HG02970 (cell line): ENCODE data around the gene TIMP1.

Source experiments
- ATAC-seq: cut with Tn5 transposase; IDR thresholded peaks from one replicate; pipeline ENCODE4 v1.9.1; 2021; ENCODE audit warnings: mild to moderate bottlenecking, moderate library complexity, moderate number of reproducible peaks; ENCODE audit not compliant: unreplicated experiment, low FRiP score

Gene TIMP1

DNA sequence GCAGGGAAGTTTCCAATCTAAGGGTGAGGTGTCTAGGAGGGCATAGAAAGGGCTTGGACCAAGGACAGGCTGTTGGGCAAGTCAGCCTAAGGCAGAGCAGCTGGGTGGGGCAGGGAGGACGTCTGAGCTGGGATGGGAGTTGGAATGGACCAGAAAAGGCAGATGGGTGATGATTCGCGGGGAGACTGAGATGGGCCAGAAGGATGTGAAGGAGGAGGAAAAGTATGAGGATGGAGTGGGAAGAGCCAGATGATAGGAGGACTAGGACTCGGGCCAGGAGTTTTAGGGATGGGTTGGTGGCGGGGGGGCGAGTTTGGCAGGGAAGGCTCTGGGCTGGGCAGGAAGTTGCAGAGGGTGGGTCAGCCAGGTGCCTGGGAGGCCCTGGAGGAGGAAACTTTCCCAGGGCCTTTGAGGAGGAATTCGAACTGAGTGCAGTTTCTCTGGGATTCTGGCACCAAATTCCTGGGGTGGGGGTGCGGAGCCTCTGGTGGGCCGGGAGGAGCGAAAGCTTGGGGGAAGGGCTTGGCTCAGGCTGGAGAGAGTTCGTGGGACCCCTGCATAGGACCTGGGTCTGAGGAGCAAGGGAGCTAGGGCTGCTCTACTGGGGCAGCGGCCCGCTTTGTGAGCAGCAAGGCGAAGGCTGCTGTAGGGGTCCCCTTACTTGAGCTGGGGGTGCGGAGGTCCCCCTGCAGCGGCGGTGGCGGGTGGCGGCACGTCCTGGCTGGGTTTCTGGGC lies 8.7 kb upstream of the TIMP1 start:
- ATAC-seq, result no peak

DNA sequence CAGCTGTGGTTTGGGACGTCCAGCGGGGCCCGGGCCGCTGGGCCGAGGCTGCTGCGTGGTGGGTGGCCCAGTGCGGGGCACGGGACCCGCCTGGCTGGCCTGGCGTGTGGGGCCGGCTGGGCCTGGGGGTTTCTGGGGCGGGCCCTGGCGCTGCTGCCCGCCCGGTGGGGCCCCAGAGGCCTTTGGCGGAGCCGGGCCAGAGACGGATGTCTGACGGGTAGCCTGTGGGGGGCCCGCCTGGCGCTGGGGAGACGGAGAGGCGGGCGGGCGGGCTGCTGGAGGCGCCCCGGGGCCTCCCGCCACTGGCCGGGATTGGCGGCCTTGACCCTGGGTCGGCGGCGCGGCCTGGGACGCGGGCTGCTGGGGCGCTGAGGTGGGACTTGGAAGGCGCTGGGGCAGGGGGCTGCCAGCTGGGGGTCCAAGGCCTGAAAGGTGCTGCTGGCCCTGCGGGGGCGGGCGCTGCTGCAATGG lies 8.1 kb upstream of the TIMP1 start:
- ATAC-seq, result no peak

DNA sequence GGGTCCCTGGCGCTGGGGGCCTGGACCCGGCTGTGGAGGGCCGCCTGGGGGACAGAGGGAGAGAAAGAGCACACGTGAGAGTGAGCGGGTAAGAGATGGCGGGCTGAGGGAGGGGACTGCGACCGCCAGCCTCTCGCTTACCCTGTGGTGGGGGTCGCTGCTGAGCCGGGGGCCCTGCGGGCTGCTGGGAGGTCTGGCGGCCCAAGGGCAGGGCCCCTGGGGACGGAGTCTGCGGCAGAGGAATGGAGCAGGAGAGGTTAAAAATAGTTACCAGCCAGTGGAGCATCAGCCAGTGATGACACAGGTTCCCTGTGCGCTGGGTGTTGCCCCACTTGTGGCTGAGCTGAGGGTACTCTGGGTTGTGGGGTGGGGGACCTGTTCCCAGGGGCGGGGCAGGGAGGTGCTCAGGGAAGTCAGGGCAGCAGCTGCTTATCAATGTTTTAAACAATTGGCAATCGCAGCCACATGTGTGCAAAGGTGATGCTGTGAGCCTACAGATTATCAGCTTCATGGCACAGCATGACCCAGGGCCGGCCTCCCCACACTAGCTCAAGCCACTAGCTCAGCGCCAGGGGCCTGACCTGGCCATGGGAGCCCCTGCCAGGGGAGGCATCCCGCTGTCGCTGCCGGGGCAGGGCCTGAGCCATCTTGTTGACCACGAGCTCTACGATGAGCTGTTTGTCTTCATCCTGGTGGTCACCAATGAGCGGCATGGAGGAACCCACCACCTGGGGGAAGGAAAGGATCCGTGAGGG lies 7.5 kb upstream of the TIMP1 start:
- no peak for ATAC-seq

DNA sequence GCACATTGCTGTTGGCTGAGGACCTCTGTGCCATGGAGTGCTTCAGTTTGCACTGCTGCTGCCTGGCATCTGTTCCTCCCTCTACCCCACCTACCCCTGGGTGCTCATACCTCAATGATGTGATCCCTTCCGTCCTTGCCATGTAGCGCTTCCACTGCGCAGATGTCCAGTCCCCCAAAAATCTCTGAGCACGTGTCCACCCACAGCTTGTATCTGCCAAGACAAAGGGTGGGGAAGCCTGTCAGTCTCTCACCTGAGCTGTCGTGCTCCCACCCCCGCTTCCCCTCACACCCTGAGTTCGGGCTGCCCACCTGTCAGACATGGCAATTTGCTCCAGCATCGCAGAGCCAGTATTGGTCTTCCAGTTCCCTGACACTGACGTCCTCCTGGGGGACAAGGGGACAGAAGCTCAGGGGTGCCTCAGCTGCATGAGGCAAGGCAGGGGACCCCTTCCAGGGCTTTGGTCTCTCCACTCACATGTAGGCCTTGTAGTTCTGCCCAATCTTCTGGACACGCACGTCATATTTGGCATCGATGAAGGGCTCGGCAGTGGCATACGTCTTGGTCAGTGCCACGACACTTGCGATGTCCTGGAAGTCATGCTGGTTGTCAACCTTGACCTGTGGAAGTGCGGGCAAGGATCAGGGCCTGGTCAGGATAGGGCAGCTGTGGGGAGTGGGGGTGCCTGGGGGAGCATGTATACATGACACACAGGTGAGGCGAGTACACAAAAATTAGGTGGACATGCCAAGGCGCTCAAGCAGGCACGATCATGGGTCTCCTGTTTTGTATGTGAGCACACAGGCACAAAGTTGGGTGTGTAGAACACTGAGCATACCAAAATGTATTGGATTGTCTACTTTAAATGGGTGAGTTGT lies 6.0 kb upstream of the TIMP1 start:
- no peak for ATAC-seq

DNA sequence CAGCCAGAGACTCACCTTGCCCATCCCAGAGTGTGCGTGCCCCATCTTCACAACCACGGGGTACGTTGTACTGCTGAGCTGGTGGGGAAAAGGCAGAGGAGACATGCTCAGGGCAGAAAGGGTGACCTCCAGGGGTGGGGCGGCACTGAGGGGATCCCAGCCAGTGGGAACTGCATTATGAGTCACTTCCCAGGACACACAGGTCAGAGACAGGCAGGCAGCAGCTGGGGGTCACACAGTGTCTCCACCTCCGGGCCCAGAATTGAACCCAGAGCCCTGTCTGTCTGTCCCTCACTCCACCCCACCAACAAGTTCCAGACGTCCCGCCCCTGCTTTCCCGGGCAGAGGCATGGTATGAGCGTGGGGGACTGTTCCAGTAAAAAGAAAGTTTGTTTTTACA lies 4.8 kb upstream of the TIMP1 start:
- ATAC-seq, result no peak

- ATAC-seq, result no peak
Observed at GRCh38 chrX:47577901-47578300, 4.3 kb upstream of the TIMP1 start.

GRCh38 chrX:47578692-47579091 lies 3.5 kb upstream of the TIMP1 start:
- no peak for ATAC-seq

DNA sequence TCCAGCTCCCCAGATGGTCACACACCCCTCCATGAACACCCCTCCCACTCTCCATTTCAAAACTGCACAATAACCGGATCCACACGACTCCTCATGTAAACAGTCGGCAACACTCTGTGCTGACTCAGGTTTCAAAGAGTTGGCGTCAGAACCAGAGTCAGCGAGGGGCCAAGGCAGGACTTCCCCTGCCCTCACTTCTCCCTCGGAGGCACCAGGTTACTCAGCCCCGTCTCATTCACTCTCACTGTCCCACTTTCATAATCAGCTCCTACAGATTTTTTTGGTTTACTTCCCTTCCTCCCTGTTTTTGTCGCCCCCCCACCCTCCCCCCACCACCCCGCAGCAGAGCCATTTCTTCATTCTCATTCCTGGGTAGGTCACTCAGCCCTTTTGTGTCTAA lies 2.7 kb upstream of the TIMP1 start:
- ATAC-seq, result no peak

GRCh38 chrX:47583240-47583861 lies 1.1 kb downstream of the TIMP1 start:
- ATAC-seq, result no peak

- ATAC-seq, result no peak
Observed at GRCh38 chrX:47584714-47585113, 2.5 kb downstream of the TIMP1 start.

DNA sequence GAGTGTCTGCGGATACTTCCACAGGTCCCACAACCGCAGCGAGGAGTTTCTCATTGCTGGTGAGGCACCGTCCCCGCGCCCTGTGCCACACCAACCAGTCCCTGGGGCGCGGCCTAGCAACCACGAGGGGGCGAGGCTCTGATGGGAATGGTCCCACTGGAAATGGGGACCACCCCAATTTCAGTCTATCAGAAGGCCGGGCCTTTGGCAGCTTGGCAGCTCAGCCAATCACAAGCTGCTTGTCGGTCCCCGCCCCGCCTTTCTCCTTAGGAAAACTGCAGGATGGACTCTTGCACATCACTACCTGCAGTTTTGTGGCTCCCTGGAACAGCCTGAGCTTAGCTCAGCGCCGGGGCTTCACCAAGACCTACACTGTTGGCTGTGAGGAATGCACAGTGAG lies 3.0 kb downstream of the TIMP1 start:
- ATAC-seq, result no peak

- ATAC-seq, result no peak
Observed at GRCh38 chrX:47586043-47586787, 4.0 kb downstream of the TIMP1 start.

DNA sequence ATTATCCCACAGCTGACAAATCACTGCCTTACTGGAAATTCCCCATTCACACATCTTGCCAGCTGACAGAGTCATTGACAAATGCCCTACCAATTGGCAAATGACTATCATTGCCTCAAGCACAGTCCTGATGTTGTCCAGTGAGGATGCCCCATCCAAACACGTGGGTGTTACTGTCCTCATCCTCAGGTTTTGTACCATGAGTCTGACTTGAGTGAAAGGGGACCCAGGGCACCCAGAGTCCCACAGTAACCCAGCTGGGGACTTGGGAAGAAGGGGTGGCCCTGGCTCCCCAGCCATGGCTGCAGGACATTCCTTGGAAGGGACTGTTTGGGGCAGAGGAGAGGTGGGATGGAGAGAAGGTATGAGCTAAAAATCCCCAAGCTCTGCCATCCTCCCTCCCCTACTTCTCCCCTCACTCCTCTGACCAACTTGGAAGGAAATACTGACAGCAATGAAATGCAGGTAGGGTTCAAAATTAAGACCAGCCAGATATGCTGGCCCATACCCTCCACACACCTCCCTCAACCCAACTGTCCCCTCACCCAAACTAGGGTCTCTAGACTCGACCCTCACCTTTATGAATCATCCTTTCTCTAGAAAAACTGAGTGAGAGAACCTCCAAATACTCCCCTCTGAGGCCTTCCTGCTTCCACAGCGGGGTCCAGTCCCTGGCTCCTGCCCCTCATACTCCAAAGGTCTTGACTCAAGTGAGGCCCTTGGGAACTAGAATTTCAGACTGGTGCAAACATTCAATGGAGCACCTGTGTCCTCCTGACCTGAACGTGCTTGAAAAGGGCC lies 5.1 kb downstream of the TIMP1 start:
- no peak for ATAC-seq

GRCh38 chrX:47587906-47588735 lies 5.9 kb downstream of the TIMP1 start:
- no peak for ATAC-seq

DNA sequence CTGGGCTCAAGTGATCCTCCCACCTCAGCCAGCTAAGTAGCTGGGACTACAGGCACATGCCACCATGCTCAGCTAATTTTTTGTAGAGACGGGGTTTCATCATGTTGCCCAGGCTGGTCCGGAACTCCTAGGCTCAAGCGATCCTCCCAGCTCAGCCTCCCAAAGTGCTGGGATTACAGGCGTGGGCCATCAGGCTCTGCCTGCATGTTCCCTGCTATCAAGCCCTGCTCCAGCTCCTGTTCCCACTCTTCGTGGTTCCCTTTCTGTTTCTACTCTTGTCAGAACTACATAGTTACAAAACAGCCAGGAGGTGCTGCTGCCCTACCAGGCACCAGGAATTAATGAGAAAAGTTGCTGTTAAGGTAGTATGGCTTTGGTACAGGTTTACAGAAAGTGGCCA lies 8.7 kb downstream of the TIMP1 start:
- ATAC-seq, result no peak

- no peak for ATAC-seq
Observed at GRCh38 chrX:47593522-47593921, 11.3 kb downstream of the TIMP1 start.

- no peak for ATAC-seq
Observed at GRCh38 chrX:47595716-47596251, 13.5 kb downstream of the TIMP1 start.

- no peak for ATAC-seq
Observed at GRCh38 chrX:47596256-47596655, 14.0 kb downstream of the TIMP1 start.
